OCI-LY7 (cell line): ENCODE measurements around the gene CFDP1.

Experiments used
- CTCF ChIP-seq: fragments of 200-600 bp; sonication (generic); conservative IDR thresholded peaks from 2 replicates; pipeline ENCODE4 v1.5.1; 2014; ENCODE audit warnings: mild to moderate bottlenecking, antibody characterized with exemption, low read length, moderate library complexity, mixed read lengths
- EZH2phosphoT487 ChIP-seq: fragments of 200-600 bp; sonication (generic); IDR thresholded peaks from 2 replicates; pipeline ENCODE4 v1.6.1; 2018; ENCODE audit warnings: low read depth, borderline replicate concordance, mild to moderate bottlenecking, mixed run types, antibody characterized with exemption, low read length, moderate library complexity, mixed read lengths

GRCh38 chr16:75471723-75472633 is 38.7 kb upstream of the CFDP1 start:
- TF ChIP-seq CTCF (peak; percentile 88), EZH2phosphoT487 (no peak)
